ENCODE data around the gene BAZ2B. TPM values are rescaled to one million over a fixed set of nuclear protein-coding genes. Genes with fewer than 3 reads are reported as not detected.

BAZ2B gene
- total RNA-seq, 4 donors from 2014 or later: 104 to 301 (median 157) TPM

GRCh38 chr2:159586034-159586433, 30.3 kb downstream of the BAZ2B start:
- no peak overlapping the region for H3K4me3 ChIP-seq
- no peak for TF ChIP-seq CTCF (IDR thresholded peaks at IDR 0.05)
- no peak for TF ChIP-seq POLR2A (IDR thresholded peaks at IDR 0.05)
- no peak for DNase-seq
- peaks cover 0 to 7% (median 0%) of the 10 kb centered on the region in 3 donors for H3K36me3 ChIP-seq
- H3K27me3 ChIP-seq: no peaks in the 10 kb centered on the region
- H3K4me1 ChIP-seq: peaks cover 0 to 5% (median 0%) of the 10 kb centered on the region in 4 donors
- H3K9me3 ChIP-seq: no peaks in the 10 kb centered on the region
- peak overlapping the region in 1 of 4 donors; percentile 13 for H3K27ac ChIP-seq

- TF ChIP-seq POLR2A (IDR thresholded peaks at IDR 0.05): no peak
- TF ChIP-seq CTCF (IDR thresholded peaks at IDR 0.05): no peak
- H3K9me3 ChIP-seq: no peaks in the 10 kb centered on the region
- peaks cover 0 to 5% (median 0%) of the 10 kb centered on the region in 4 donors for H3K4me1 ChIP-seq
- peak overlapping the region in 1 of 4 donors; percentile 13 for H3K27ac ChIP-seq
- H3K36me3 ChIP-seq: peaks cover 0 to 7% (median 0%) of the 10 kb centered on the region in 3 donors
- no peak overlapping the region for H3K4me3 ChIP-seq
- DNase-seq: peak in 1 of 3 donors; percentile 53
- H3K27me3 ChIP-seq: no peaks in the 10 kb centered on the region
These were observed 30.7 kb downstream of the BAZ2B start for GRCh38 chr2:159585622-159586021.

GRCh38 chr2:159584796-159585195, 31.6 kb downstream of the BAZ2B start:
- H3K4me1 ChIP-seq: peaks cover 0 to 5% (median 0%) of the 10 kb centered on the region in 4 donors
- DNase-seq: no peak
- H3K36me3 ChIP-seq: peaks cover 0 to 7% (median 0%) of the 10 kb centered on the region in 3 donors
- no peak overlapping the region for H3K4me3 ChIP-seq
- no peaks in the 10 kb centered on the region for H3K9me3 ChIP-seq
- TF ChIP-seq CTCF (IDR thresholded peaks at IDR 0.05) (no peak), POLR2A (IDR thresholded peaks at IDR 0.05) (no peak)
- H3K27ac ChIP-seq: no peak overlapping the region
- no peaks in the 10 kb centered on the region for H3K27me3 ChIP-seq

GRCh38 chr2:159573846-159574606, 42.3 kb downstream of the BAZ2B start:
- Histone ChIP-seq H3K9me3 (no peaks in the 10 kb centered on the region), H3K27ac (no peak overlapping the region), H3K4me3 (no peak overlapping the region), H3K36me3 (no peaks in the 10 kb centered on the region), H3K27me3 (no peaks in the 10 kb centered on the region), H3K4me1 (no peaks in the 10 kb centered on the region)
- TF ChIP-seq POLR2A (IDR thresholded peaks at IDR 0.05) (no peak), CTCF (IDR thresholded peaks at IDR 0.05) (no peak)
- no peak for DNase-seq

GRCh38 chr2:159573294-159573693, 43.1 kb downstream of the BAZ2B start:
- H3K27ac ChIP-seq: no peak overlapping the region

More at GRCh38 chr2:159573294-159573693, 43.1 kb downstream of the BAZ2B start:
- H3K27me3 ChIP-seq: no peaks in the 10 kb centered on the region
- H3K36me3 ChIP-seq: no peaks in the 10 kb centered on the region
- no peaks in the 10 kb centered on the region for H3K4me1 ChIP-seq
- no peak for DNase-seq
- H3K9me3 ChIP-seq: no peaks in the 10 kb centered on the region
- TF ChIP-seq POLR2A (IDR thresholded peaks at IDR 0.05) (no peak), CTCF (IDR thresholded peaks at IDR 0.05) (no peak)
- no peak overlapping the region for H3K4me3 ChIP-seq
